ACHN (cell line): Measurements from ENCODE around the gene TCP1.
"Not testable (repeated sequence)": the region's sequence is repeated elsewhere in the genome, so short reads cannot be mapped to it uniquely, and the experiment has no call there.

Experiments
- DNase-seq: peaks from one replicate; pipeline ENCODE4 v3.0.0-alpha.2; 2015
- in situ Hi-C: cut with HindIII; loops from 2 replicates; pipeline ENCODE4 v1.10.0; 2017; ENCODE audit warnings: low sequenced_read_pairs, low pct_ligation_motif_present, low pct_unique_long_range_greater_than_20kb

TCP1 gene

GRCh38 chr6:159819932-159820640 lies 30.7 kb upstream of the TCP1 start:
- DNase-seq, result no peak
- in situ Hi-C loops, result no loop called here

GRCh38 chr6:159819098-159819497 lies 29.7 kb upstream of the TCP1 start:
- DNase-seq, result no peak

GRCh38 chr6:159817951-159818739 lies 28.7 kb upstream of the TCP1 start:
- no peak for DNase-seq
- in situ Hi-C loops, result no loop called here

More at GRCh38 chr6:159819098-159819497, 29.7 kb upstream of the TCP1 start:
- in situ Hi-C loops, result no loop called here

- DNase-seq, in situ Hi-C loops: not testable (repeated sequence)
Observed at GRCh38 chr6:159816775-159817174, 27.4 kb upstream of the TCP1 start.

DNA sequence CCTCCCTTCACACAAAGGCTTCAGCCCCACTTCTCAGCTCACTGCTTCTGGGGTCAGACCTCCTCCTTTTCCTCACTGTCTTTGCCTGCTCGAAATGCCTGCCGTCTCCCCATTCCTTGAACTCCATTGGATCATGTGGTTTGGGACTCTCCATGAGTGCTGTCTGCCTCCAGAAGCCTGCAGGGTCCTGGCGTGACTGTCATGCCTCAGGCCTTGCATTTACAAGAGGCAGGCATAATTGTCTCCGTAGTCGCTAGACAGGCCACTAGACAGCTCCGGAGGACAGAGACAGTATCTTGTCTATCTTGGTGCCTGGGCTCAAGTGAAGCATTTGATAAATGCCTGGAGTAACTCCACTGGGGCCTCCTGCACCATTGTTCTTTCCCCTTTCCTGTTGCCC lies 26.0 kb upstream of the TCP1 start:
- in situ Hi-C loops, result no loop called here
- no peak for DNase-seq

- in situ Hi-C loops, result no loop called here
- DNase-seq, result no peak
Observed at GRCh38 chr6:159813781-159814180, 24.4 kb upstream of the TCP1 start.

- in situ Hi-C loops, result no loop called here
- no peak for DNase-seq
Observed at GRCh38 chr6:159809149-159809548, 19.7 kb upstream of the TCP1 start.

GRCh38 chr6:159808647-159809046 lies 19.2 kb upstream of the TCP1 start:
- in situ Hi-C loops, result no loop called here

DNA sequence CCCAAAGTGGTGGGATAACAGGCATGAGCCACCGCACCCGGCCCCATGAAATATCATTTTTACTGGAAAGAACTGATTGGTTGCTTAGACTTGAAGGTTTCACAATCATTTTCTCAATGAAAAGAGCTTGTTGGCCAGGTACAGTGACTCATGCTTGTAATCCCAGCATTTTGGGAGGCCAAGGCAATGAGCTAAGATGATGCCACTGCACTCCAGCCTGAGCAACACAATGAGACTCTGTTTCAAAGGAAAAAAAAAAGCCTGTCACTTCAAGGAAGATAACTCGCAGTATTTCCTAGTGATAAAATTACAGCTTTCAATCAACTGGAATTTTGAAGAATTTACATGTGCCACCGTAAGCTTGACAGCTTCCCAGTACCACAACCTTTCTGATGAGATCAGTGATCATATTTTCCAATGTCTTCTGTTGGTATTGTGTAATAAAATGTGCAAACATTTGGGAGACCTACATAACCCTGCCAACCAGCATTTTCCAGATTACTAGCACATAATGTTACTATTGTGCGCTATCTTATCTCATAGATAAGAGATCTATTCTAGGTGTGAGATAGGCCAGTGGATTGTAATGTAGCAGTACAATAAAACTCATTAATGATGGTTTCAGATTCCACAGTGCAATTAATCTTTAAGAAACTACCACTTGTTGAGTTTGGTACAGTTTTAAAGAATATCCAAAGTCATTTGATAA lies 17.9 kb upstream of the TCP1 start:
- in situ Hi-C loops, result no loop called here
- no peak for DNase-seq

More at GRCh38 chr6:159808647-159809046, 19.2 kb upstream of the TCP1 start:
- no peak for DNase-seq

DNA sequence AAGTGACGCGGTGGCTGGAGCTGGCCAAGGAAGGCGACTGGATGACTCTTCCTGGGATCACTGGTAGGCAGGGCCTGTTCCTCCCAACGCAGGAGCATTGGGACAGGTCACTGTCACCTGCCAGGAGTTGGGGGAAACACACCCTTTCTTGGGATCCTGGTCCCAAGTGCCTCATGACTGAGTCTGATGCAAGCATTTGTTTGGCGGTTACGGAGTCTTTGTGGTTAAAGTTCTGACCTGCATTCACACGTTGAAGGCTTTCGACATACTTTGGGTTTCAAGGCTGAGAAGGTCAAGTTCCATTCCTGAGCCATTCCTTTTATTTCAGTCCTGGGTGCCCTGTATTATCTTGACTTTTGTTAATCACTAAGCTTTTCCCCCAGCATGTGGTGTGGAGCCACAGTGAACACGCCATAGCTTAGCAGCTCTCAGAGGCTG lies 16.6 kb upstream of the TCP1 start:
- in situ Hi-C loops, result no loop called here
- DNase-seq, result no peak

DNA sequence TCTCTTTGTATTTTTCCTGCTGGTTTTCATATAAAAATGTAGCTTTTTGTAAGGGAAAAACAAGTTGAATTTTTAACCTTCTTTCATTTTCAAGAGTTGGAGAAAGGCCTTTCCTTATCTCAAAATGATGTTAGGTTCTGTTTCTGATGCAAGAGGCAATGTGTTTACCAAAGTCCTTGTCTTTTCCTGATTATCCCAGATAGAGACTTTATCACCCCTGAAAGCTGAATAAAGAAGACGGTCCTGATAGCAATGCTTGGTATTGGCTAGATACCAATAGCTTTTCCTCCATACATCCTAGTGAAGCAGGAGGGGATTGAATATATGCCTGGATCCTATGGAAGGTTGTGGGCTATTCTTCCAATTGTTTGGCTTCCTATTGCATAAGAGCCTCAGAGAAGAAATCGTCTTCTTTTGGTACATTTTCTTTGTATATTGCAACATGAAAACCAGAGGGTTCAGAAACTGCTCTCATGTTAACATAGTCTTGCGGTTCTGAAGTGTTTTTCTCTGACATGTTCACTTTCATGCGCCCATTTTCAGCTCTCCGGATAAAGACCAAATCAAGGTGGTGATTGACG lies 16.1 kb upstream of the TCP1 start:
- in situ Hi-C loops, result no loop called here
- no peak for DNase-seq

GRCh38 chr6:159804504-159804903 lies 15.1 kb upstream of the TCP1 start:
- no peak for DNase-seq
- in situ Hi-C loops, result no loop called here

DNA sequence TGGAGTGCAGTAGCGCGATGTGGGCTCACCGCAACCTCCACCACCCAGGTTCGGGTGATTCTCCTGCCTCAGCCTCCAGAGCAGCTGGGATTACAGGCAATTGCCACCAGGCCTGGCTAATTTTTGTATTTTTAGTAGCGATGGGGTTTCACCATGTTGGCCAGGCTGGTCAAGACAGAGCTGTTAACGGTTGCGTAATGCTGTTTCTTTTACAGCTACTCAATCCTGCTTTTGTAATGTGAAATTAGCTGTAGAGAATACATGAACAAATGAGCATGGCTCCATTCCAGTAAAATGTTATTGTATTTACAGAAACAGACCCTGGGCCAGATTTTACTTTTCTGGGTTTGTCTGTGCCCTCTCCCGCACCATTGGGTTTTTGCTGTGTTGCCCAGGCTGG lies 12.5 kb upstream of the TCP1 start:
- DNase-seq, result no peak
- in situ Hi-C loops, result no loop called here

GRCh38 chr6:159800141-159800865 lies 10.9 kb upstream of the TCP1 start, which contains the start of gene PNLDC1:
Gene PNLDC1 (plus strand): TSS chr6:159800276. CDS start chr6:159800308, 32 bp downstream.
- in situ Hi-C loops, result no loop called here

DNA sequence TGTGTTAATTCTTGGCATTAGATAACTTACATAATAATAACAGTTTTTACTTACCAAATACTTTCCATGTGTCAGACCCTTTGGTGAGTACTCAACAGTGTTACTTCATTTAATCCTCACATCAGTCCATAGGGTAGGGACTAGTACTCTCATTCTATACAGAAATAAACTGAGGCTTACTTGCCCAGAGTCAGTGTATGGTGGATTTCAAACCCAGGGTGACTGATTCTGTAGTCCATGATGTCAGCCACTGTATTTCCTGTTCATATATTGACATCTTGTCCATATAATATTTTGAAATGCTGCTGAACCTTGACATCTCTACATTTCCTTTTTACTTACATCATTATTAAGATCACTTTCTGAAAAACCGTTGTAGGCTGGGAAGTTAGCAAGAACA lies 8.2 kb upstream of the TCP1 start:
- in situ Hi-C loops, result no loop called here
- no peak for DNase-seq

More at GRCh38 chr6:159800141-159800865, 10.9 kb upstream of the TCP1 start, which contains the start of gene PNLDC1:
- DNase-seq, result no peak

GRCh38 chr6:159794976-159795375 lies 5.6 kb upstream of the TCP1 start:
- DNase-seq, in situ Hi-C loops: not testable (repeated sequence)

GRCh38 chr6:159790956-159791598 lies 1.7 kb upstream of the TCP1 start:
- DNase-seq, result no peak
- in situ Hi-C loops, result no loop called here
